ENCODE data around the gene SLC8A3. TPM values are rescaled to one million over a fixed set of nuclear protein-coding genes. Genes with fewer than 3 reads are reported as not detected.
A peak's percentile ranks its signal among the peaks of the same experiment; 100 is the strongest.

Gene SLC8A3
- polyA plus RNA-seq, 1 of the 3 experiments (the other 2 are of a cell fraction), result 0.26 TPM

GRCh38 chr14:70113211-70113610 lies 75.5 kb downstream of the SLC8A3 start:
- no peak for DNase-seq
- 18% methylated on average over 2 of the region's 2 CpGs for WGBS (ENCODE audit: low lambda C conversion rate)
- H3K9ac ChIP-seq, result no peak overlapping the region
- H4K20me1 ChIP-seq (ENCODE audit: insufficient read depth), result no peaks in the 10 kb centered on the region
- H3K27me3 ChIP-seq (ENCODE audit: insufficient read depth), result no peaks in the 10 kb centered on the region
- no peak overlapping the region for H3K27ac ChIP-seq (ENCODE audit: low read depth in 2 of 2, low read length in 1 of 2)
- H3K79me2 ChIP-seq (ENCODE audit: insufficient read depth), result no peaks in the 10 kb centered on the region
- no peak overlapping the region for H3K4me2 ChIP-seq
- H3K4me1 ChIP-seq (ENCODE audit: control insufficient read depth in 1 of 2, insufficient read depth in 2 of 2, low read depth in 1 of 2, low read length in 1 of 2), result peaks cover 0 to 19% of the 10 kb centered on the region in 2 experiments; a peak in 1 of 4 replicates
- H2AFZ ChIP-seq (ENCODE audit: low read depth), result no peak overlapping the region
- ChIA-PET CTCF (no interaction called here), POLR2A (no interaction called here)
- no peaks in the 10 kb centered on the region for H3K9me3 ChIP-seq
- no peaks in the 10 kb centered on the region for H3K9me2 ChIP-seq
- H3F3A ChIP-seq (replicated peaks; ENCODE audit: insufficient read depth), result no peaks in the 10 kb centered on the region
- H3K4me3 ChIP-seq (ENCODE audit: low read depth in 2 of 2, low read length in 1 of 2), result no peak overlapping the region
- TF ChIP-seq SMC3 (IDR thresholded peaks at IDR 0.05; ENCODE audit: low read depth, low read length), result no peak
- no peaks in the 10 kb centered on the region for H3K36me3 ChIP-seq (replicated peaks in 1 of 2; ENCODE audit: control insufficient read depth in 1 of 2, insufficient read depth in 2 of 2, low read length in 1 of 2)

- ChIA-PET POLR2A (interaction anchor here (1.9 kb wide), 1 partner anchor 14 kb away, joined by 8 read pairs; no protein-coding TSS in a partner anchor), CTCF (interaction anchor here (1.5 kb wide), 1 partner anchor 11 kb away, joined by 6 read pairs; no protein-coding TSS in a partner anchor)
- Histone ChIP-seq H3K4me3 (ENCODE audit: low read depth in 2 of 2, low read length in 1 of 2) (no peak overlapping the region), H3K9me3 (no peaks in the 10 kb centered on the region), H3F3A (replicated peaks; ENCODE audit: insufficient read depth) (no peaks in the 10 kb centered on the region), H3K4me1 (ENCODE audit: control insufficient read depth in 1 of 2, insufficient read depth in 2 of 2, low read depth in 1 of 2, low read length in 1 of 2) (peaks cover 0 to 13% of the 10 kb centered on the region in 2 experiments; a peak in 2 of 4 replicates), H3K27ac (ENCODE audit: low read depth in 2 of 2, low read length in 1 of 2) (peak overlapping the region in 1 of 2 experiments; percentile 54; a peak in 2 of 4 replicates), H3K79me2 (ENCODE audit: insufficient read depth) (no peaks in the 10 kb centered on the region), H2AFZ (ENCODE audit: low read depth) (no peak overlapping the region), H3K9me2 (no peaks in the 10 kb centered on the region), H3K9ac (no peak overlapping the region), H3K36me3 (replicated peaks in 1 of 2; ENCODE audit: control insufficient read depth in 1 of 2, insufficient read depth in 2 of 2, low read length in 1 of 2) (no peaks in the 10 kb centered on the region), H3K4me2 (no peak overlapping the region), H3K27me3 (ENCODE audit: insufficient read depth) (no peaks in the 10 kb centered on the region), H4K20me1 (ENCODE audit: insufficient read depth) (no peaks in the 10 kb centered on the region)
- no peak for DNase-seq
- 25% methylated on average over 3 of the region's 3 CpGs for WGBS (ENCODE audit: low lambda C conversion rate)
- TF ChIP-seq IRF3 (IDR thresholded peaks at IDR 0.05; ENCODE audit: low read depth, low read length) (no peak), CHD2 (IDR thresholded peaks at IDR 0.05; ENCODE audit: low read length, partially characterized antibody) (no peak), CTCF (IDR thresholded peaks at IDR 0.05) (no peak), TAF1 (IDR thresholded peaks at IDR 0.05; ENCODE audit: borderline replicate concordance, low read depth, low read length) (no peak), MAX (IDR thresholded peaks at IDR 0.05; ENCODE audit: low read depth) (no peak), EP300 (IDR thresholded peaks at IDR 0.05; ENCODE audit: borderline replicate concordance in 1 of 2, low read depth in 1 of 2, low read length in 1 of 2) (no peak), FOSL2 (IDR thresholded peaks at IDR 0.05; ENCODE audit: borderline replicate concordance, low read depth) (no peak), RCOR1 (IDR thresholded peaks at IDR 0.05; ENCODE audit: low read length) (no peak), POLR2AphosphoS5 (IDR thresholded peaks at IDR 0.05; ENCODE audit: low read depth, low read length) (no peak), MEF2A (IDR thresholded peaks at IDR 0.05; ENCODE audit: borderline replicate concordance, low read depth) (no peak), FOXM1 (IDR thresholded peaks at IDR 0.05; ENCODE audit: low read depth) (no peak), PBX3 (IDR thresholded peaks at IDR 0.05) (no peak), MXI1 (IDR thresholded peaks at IDR 0.05; ENCODE audit: low read depth, low read length) (no peak)
Observed at GRCh38 chr14:70108419-70108818, 80.3 kb downstream of the SLC8A3 start.

Measured in SK-N-SH (cell line).